Measurements from ENCODE around the gene PCSK5.

- TF ChIP-seq CTCF (IDR thresholded peaks at IDR 0.05; ENCODE audit: low read length), result no peak
- TF ChIP-seq EZH2 (optimal IDR thresholded peaks at IDR 0.05; ENCODE audit: low read depth, low read length), result no peak
Observed at GRCh38 chr9:76249309-76249708, 358.8 kb downstream of the PCSK5 start.
